Measurements from ENCODE around the gene KLK11.
"Not testable (repeated sequence)": the region's sequence is repeated elsewhere in the genome, so short reads cannot be mapped to it uniquely, and the experiment has no call there.

The KLK11 gene

DNA sequence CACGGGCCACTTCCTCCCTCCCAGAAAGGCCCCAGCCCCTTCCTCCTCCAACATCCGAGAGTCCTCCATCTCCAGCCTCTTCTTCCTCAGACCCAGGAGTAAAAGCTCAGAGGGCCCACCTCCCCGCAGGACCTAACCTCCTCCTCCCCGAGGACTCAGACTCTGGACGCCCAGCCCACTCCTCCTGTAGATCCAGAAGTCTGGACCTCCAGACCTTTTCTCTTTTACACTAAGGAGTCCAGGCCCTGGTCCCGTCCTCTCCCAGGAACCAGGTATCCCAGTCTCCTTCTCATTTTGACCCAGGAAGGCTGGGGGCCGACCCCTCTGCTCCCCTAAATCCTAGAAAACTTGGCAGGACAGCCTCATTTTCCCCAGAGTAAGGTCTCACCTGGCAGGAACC is 23.1 kb downstream of the KLK11 start:
- DNase-seq (ENCODE audit: low read depth) = no peak

DNA sequence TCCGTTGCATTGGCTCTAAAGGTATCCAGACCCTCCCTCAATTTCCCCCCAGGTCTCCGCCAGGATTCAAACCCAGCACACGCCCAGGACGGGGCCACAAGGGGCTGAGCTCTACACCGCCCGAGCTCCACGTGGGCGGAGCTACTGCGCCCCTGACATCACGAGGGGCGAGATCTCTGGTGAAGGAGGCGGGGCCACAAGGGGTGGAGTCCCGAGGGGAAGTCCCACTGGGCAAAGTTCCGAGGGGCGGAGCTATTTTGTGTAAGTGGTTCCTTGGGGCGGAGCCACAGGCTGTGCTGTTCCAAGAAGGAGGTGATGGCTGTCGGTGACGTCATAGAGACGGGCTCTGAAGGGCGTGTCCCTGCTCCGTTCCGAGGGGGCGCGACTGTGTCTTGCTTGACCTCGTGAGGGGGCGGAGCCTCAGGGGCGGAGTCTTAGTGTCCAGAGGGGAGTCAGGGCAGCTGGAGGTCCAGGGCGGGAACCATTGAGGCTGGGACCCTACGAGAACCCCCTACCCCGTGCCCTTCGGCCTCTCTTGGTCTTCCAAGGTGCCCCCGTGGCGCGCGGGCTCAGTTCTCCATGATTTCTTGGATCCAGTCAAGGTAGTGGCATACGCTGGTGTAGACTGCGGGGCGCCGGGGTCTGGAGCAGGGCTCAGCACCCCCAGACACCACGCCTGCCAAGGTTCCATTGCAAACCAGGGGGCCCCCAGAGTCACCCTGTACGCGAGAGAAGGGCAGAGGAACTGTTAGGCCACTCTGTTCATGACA is 23.7 kb downstream of the KLK11 start:
- no peak for DNase-seq (ENCODE audit: low read depth)

GRCh38 chr19:51002089-51002532 is 24.3 kb downstream of the KLK11 start:
- DNase-seq (ENCODE audit: low read depth) = no peak

DNA sequence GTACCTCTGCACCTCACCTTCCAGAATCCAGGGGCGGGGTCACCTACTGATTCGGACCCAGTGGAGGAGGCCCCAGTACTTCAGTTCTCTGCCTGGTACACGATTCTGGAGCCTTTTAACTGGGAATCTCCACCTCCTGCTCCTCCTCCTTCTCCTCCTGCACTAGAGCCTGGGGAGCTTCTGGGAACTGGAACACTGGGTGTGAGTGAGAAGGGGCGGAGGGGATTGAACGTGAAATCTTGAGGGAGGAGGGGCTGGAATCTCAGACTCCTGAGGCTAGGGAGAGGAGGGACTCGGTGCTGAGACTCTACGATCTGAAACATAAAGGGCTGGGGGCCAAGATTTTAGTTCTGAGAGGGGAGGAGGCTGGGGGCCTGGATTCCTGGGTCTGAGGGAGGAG is 24.9 kb downstream of the KLK11 start, which contains the start of gene KLK8:
KLK8 (minus strand) TSS at position 90 of the 400 bp plus-strand sequence. CDS start 437 bp downstream, outside the sequence.
- DNase-seq (ENCODE audit: low read depth) = no peak

- DNase-seq (ENCODE audit: low read depth) = no peak
Observed at GRCh38 chr19:51000981-51001380, 25.4 kb downstream of the KLK11 start.

DNA sequence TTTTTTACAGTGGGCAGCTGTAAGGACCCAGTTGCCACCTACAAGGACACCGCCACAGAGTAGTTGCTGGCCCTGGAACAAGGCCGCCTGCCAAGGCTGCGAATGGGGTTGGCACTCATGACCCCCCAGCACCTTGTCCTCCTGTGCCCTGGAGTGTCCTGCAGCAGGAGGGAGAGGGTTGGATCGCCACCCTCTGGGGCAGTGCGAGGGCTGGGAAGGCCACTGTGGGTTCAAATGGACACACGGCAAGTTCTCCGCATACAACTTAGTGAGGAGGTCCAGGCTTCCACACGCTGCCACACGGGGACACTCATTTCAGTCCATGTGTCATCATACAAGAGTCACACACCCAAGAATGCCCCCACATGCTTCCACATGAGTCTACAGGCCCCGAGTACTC is 26.0 kb downstream of the KLK11 start:
- DNase-seq (ENCODE audit: low read depth) = no peak

GRCh38 chr19:50998686-50999085 is 27.7 kb downstream of the KLK11 start:
- DNase-seq (ENCODE audit: low read depth) = no peak

DNA sequence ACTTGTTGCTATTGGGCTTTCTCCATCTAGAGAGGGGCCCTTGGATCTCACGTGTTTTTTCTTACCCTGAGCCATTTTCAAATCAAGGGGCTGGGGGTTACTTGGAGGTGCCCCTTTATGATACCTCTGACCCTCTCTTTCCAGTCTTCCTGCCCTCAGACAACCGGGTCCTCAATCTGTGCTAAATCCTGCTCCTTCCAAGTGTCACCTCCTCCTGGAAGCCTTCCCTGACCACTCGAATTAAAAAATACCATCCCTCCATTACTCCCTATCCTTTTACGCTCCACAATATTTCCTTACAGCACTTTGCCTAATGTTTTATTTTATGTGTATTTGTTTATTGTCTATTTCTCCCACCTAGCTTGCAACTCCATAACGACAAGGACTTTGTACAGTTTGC is 28.4 kb downstream of the KLK11 start:
- DNase-seq (ENCODE audit: low read depth) = no peak

- no peak for DNase-seq (ENCODE audit: low read depth)
Observed at GRCh38 chr19:50994129-50994528, 32.3 kb downstream of the KLK11 start.

DNA sequence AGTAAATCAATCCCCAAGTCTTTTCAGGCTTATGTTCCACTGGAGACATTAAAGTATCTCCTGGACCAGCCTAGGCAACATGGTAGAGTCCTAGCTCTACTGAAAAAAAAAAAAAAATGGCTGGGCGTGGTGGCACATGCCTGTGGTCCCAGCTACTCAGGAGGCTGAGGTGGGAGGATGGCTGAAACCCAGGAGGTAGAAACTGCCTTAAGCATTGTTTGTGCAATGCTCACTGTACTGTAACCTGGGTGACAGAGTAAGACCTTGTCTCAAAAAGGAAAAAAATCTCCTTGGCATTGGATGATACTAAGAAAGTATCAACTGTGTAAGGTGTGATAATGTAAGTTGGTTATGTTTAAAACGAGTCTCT is 33.8 kb downstream of the KLK11 start:
- DNase-seq (ENCODE audit: low read depth) = no peak

DNA sequence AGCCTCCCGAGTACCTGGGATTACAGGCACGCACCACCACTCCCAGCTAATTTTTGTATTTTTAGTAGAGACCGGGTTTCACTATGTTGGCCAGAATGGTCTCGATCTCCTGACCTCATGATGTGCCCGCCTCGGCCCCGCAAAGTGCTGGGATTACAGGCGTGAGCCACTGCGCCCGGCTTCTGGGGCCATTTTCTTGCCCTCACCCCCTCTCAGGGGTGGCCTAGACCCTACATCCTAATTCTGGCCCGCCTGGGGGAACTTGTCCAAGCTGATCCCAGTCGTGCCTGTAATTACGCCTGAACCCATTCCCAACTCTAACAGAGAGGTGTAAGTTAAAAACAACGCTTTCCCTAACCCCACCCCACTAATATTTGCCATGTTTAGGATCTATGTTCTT is 42.0 kb downstream of the KLK11 start:
- not testable (repeated sequence) for DNase-seq (ENCODE audit: low read depth)

GRCh38 chr19:50983625-50984292 is 42.7 kb downstream of the KLK11 start, which contains the start of gene KLK7:
Gene KLK7, minus strand, starts transcription at chr19:50983917. Its CDS starts 1,518 bp downstream, at chr19:50982399.
- no peak for DNase-seq (ENCODE audit: low read depth)

GRCh38 chr19:50982186-50982585 is 44.2 kb downstream of the KLK11 start:
- no peak for DNase-seq (ENCODE audit: low read depth)

- no peak for DNase-seq (ENCODE audit: low read depth)
Observed at GRCh38 chr19:50981587-50982146, 44.7 kb downstream of the KLK11 start.

DNA sequence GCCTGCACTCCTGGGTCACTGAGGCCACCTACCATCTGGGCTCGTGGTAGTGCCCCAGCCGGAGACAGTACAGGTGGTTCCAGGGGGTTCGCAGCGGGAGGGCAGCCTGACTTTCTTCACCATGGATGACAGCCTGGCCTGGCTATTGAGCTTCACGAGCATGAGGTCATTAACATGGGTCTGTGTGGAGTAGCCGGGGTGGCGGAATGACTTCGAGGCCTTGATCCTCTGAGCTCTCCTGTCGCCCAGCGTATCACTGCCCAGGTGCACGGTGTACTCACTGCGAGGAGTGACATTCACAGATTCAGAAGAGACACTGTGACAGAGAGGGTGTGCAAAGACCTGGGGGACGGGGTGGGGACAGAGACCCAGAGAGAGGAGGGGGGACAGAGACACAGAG is 46.2 kb downstream of the KLK11 start:
- DNase-seq (ENCODE audit: low read depth) = no peak

- no peak for DNase-seq (ENCODE audit: low read depth)
Observed at GRCh38 chr19:50979758-50980157, 46.7 kb downstream of the KLK11 start.

DNA sequence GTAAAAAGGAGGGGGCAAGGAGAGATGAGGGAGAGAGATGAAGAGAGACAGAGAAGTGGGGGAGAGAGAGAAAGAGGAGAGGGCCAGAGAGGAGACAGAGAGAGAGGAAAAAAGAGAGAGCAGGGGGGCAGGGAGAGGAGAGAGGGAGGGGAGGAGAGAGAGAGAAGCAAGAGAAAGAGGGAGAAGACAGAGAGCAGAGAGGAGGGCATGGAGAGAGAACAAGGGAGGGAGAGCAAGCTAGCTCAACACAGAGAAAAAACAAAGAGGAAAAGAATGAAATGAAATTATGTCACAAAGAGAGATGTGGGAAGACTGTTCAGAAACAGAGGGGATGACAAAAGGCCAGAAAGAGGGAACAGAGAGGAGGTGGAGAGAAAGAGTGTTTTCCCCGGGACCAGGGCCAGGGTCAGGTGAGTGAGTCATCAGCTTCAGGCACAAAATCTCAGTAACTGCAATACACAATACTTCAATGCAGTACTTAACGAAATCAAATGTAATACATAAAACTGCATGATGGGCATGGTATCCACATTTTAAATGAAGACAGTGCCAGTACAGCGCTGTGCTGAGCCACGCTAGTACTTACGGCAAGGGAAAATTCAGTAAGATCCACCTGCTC is 47.5 kb downstream of the KLK11 start:
- no peak for DNase-seq (ENCODE audit: low read depth)

GRCh38 chr19:50977626-50978025 is 48.8 kb downstream of the KLK11 start:
- no peak for DNase-seq (ENCODE audit: low read depth)

- no peak for DNase-seq (ENCODE audit: low read depth)
Observed at GRCh38 chr19:50975766-50976165, 50.6 kb downstream of the KLK11 start.

GRCh38 chr19:50974702-50975556 is 51.5 kb downstream of the KLK11 start:
- DNase-seq (ENCODE audit: low read depth) = no peak

GRCh38 chr19:50972795-50973376 is 53.5 kb downstream of the KLK11 start:
- DNase-seq (ENCODE audit: low read depth) = no peak
